ENCODE measurements around the gene TNS3.

Gene TNS3

DNA sequence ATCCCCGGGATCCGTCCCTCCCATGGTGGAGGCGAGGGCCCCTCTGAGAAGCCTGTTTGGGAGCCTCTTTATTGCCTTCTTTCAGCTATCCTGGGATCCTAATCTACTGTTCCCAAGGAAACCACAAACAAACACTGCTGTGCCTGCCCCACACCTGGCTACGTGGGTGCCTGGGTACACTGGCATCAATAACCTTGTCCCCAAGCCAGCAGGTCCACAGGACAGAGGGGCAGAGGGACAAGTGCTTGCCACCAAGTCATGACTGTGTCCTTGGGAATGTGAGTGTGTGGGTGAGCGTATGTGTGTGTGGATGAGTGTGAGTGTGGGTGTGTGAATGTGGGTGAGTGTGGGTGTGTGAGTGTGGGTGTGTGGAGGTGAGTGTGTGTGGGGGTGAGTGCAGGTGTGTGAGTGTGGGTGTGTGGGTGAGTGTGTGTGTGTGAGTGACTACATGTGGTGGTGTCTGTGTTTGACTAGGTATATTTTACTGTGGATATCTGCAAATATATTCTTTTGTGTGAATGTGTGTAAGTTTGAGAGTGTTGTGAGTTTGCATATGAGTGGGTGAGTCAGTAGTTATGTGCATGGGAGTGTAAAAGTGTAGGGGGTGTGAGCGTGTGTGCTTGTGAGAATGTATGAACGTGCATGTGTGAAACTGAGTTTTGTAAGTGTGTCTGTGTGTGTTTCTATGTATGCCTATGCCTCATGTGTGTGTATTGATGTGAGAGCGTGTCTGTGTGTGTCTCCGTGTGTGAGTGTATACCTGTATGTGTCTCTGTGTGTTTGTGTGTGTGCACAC, 96.1 kb downstream of the TNS3 start:
- TF ChIP-seq, protein P1, sequence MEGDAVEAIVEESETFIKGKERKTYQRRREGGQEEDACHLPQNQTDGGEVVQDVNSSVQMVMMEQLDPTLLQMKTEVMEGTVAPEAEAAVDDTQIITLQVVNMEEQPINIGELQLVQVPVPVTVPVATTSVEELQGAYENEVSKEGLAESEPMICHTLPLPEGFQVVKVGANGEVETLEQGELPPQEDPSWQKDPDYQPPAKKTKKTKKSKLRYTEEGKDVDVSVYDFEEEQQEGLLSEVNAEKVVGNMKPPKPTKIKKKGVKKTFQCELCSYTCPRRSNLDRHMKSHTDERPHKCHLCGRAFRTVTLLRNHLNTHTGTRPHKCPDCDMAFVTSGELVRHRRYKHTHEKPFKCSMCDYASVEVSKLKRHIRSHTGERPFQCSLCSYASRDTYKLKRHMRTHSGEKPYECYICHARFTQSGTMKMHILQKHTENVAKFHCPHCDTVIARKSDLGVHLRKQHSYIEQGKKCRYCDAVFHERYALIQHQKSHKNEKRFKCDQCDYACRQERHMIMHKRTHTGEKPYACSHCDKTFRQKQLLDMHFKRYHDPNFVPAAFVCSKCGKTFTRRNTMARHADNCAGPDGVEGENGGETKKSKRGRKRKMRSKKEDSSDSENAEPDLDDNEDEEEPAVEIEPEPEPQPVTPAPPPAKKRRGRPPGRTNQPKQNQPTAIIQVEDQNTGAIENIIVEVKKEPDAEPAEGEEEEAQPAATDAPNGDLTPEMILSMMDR (IDR thresholded peaks at IDR 0.05; ENCODE audit: borderline replicate concordance, insufficient read depth, low read depth, low read length), result no peak
- H3K4me3 ChIP-seq (ENCODE audit: low read depth, low read length), result no peak overlapping the region

DNA sequence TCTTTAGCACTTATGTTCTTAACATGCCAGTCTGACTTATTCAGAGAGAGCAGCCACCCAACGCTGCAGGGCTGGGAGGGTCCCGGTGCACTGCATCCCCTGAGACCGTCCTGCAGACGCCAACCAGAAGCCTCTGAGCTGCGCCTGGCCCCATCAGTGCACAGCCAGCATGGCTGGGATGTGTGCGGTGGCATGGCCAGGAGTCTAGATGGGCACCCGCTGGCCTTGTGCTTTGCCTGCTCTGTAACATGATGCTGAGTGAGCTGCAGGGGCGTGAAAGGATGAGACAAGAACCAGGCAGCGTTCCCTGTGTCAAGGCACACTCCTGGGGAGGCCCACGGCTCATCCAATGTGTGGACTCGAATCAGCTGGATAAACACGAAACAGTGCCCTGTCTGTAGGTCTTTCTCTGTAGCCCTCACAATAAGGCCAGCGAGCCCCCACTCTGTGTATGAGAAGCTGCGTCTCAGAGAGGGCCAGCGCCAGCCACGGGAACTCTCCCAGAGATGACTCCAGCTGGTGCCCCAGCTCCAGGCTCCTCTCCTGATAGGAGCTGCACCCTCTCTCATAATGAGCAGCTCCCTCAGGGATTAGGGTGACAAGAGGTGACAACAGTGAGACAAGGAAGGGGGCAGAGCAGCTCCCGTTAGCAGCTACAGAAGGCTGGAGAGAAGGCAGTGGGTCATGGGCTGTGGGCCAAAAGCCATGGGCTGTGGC, 96.8 kb downstream of the TNS3 start:
- no peak overlapping the region for H3K4me3 ChIP-seq (ENCODE audit: low read depth, low read length)
- TF ChIP-seq, protein P1 (IDR thresholded peaks at IDR 0.05; ENCODE audit: borderline replicate concordance, insufficient read depth, low read depth, low read length), result no peak

DNA sequence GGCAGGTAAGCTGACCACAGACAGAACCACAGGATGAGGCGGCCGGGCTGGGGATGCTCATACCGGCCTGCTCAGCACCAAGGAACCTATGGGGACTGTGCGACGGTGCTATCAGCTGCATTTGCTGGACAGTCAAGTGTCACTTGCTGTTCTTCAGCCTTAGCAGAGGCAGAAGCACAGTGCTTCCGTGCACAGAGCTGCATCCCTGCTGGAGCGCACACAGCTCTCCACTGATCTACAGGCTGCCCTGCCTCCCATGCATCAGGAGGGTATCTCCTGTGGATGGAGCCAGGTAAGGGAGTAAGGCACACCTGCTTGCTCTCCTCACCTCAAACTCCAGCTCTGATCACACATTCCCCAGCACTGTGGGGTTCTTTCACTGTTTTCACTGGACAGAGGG, 97.5 kb downstream of the TNS3 start:
- TF ChIP-seq, protein P1 (IDR thresholded peaks at IDR 0.05; ENCODE audit: borderline replicate concordance, insufficient read depth, low read depth, low read length), result no peak

DNA sequence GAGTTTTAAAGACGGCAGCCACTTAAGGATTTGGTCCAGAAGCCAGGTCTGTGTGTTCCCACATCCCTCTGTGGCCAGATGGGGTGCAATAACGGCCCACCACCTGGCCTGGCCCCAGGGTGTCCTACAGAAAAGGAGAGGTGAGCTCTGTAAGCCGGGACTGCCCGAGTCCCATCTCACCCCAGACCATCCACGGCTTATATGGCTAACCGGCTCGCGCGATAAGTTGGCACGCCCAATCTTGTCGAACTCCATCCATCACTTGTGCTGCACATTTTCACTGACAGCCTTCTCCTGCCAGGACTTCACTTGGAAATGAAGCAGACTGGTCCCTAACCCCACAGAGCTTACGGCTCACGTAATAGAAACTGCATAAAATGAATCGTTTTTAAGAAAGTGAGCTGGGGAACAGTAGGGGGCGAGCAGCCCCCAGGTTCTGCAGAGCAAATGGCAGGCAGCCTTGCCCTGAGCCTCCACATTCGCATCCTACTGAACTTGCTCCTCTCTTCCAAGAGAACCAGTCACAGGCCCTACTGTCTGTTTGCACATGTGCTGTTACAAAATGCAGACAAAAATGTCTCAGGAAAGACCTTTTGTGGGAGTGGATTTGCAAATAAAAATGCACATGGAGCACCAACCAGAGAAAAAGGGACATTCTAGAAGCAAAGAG, 98.2 kb downstream of the TNS3 start:
- TF ChIP-seq, protein P1 (IDR thresholded peaks at IDR 0.05; ENCODE audit: borderline replicate concordance, insufficient read depth, low read depth, low read length), result 0 out of 2 replicates have a peak, but pooled peaks have one; percentile 4
- H3K4me3 ChIP-seq (ENCODE audit: low read depth, low read length), result no peak overlapping the region

More for the DNA sequence above, 97.5 kb downstream of the TNS3 start:
- H3K4me3 ChIP-seq (ENCODE audit: low read depth, low read length), result no peak overlapping the region

DNA sequence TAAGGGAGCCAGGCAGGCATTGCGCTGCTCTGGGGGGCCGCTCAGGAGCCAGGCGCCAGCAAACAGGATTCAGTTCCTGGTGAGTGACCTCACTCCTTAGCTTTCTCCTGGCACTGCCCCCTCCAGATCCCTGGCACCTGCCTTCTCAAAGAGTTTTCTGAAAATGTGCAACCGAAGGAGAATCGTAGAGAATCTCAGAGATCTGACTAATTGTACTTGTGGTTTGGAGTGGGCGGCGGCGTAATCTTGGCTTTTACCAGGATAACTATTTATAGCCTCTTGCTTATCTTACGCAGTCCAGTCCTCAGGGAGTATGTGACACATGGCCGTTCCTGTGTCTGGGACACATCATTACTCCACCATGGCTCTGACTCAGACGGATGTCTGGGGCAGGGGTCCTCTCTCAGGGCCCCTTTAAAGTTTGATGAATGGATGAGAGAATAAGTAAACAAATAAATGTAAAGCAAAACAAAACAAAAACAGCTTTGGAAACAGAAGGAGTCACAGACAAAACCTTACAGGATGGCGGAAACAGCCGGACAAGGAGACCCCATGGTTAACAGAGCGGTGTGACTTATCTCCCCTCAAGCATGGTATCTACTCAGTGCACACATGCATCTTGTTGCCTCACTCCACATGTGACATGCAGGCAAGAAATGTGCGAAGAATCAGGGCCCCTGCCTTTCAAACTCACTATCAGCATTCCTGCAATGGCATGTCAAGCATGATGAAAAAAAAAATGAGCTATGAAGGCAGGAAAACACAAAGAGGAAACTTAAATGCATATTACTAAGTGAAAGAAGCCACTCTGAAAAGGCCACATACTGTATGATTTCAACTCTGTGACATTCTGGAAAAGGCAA, 99.7 kb downstream of the TNS3 start:
- H3K4me3 ChIP-seq (ENCODE audit: low read depth, low read length), result no peak overlapping the region
- TF ChIP-seq, protein P1 (IDR thresholded peaks at IDR 0.05; ENCODE audit: borderline replicate concordance, insufficient read depth, low read depth, low read length), result no peak

DNA sequence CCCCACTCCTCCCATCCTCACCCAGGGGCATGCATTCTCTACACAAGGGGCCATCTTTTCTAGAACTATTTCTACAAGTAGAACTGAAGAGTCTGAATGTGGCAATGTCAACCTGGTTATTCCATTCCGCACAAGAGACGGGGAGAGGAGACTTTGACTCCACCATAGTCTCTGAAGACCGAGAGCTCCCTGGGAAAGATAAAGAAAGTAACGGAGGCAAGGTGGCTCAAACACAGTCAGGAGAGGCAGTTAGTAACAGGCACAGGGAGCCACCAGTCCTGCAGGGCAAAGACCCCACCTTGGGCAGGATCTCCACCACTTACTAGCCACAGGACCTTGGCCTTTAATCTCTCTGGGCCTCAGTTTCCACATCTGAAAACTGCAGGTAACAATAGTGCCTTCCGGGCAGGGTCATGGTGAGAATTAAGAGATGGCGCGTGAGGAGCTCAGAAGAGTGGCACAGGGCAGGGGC, 100.3 kb downstream of the TNS3 start:
- H3K4me3 ChIP-seq (ENCODE audit: low read depth, low read length), result no peak overlapping the region
- TF ChIP-seq, protein P1 (IDR thresholded peaks at IDR 0.05; ENCODE audit: borderline replicate concordance, insufficient read depth, low read depth, low read length), result no peak

Measured in GM12875 (cell line).